Skeletal muscle tissue (tissue), 4 donors: ENCODE data around the gene FRZB. TPM values are rescaled to one million over a fixed set of nuclear protein-coding genes. Genes with fewer than 3 reads are reported as not detected.

Experiments
- H3K27ac ChIP-seq: one replicate; pipeline ENCODE4 v1.7.0; 2013; ENCODE audit warnings: mild to moderate bottlenecking, low read depth, low read length, inconsistent platforms
- H3K27me3 ChIP-seq, 3 donors: one replicate each; pipeline ENCODE4 v1.7.0; 2013; ENCODE audit warnings: low read length in 3 of 3; ENCODE audit not compliant: control insufficient read depth in 3 of 3, insufficient read depth in 3 of 3
- H3K36me3 ChIP-seq, 3 donors: one replicate each; pipeline ENCODE4 v1.7.0; 2013; ENCODE audit warnings: low read length in 3 of 3; ENCODE audit not compliant: control insufficient read depth in 3 of 3, insufficient read depth in 3 of 3
- H3K4me1 ChIP-seq, 3 donors: one replicate each; pipeline ENCODE4 v1.7.0; 2013; ENCODE audit warnings: low read length in 3 of 3, mild to moderate bottlenecking in 3 of 3; ENCODE audit not compliant: control insufficient read depth in 3 of 3, insufficient read depth in 3 of 3
- H3K4me3 ChIP-seq, 3 donors: one replicate each; pipeline ENCODE4 v1.7.0; 2013; ENCODE audit warnings: low read length in 3 of 3
- H3K9ac ChIP-seq, 3 donors: one replicate each; pipeline ENCODE4 v1.7.0; 2013; ENCODE audit warnings: low read length in 3 of 3, mild to moderate bottlenecking in 3 of 3, moderate library complexity in 2 of 3, low read depth in 1 of 3
- H3K9me3 ChIP-seq, 3 donors: one replicate each; pipeline ENCODE4 v1.7.0; 2013; ENCODE audit warnings: low read length in 3 of 3; ENCODE audit not compliant: control insufficient read depth in 3 of 3
- total RNA-seq: library from RNA; depleted of rRNA; stranded (reverse); fragments of >200 nt; gene quantifications from one replicate; pipeline ENCODE4 v1.2.3, GENCODE V29; 2014
- donor health status: Osteomylitis.

FRZB gene
- total RNA-seq = 6.8 TPM

- H3K4me3 ChIP-seq = peak within 1 kb of the TSS; percentile 63 to 85 (median 79)
- H3K9ac ChIP-seq = peak within 1 kb of the TSS; percentile 63 to 88 (median 66)
- H3K27me3 ChIP-seq = no peaks in the 10 kb centered on the region
- H3K36me3 ChIP-seq = no peaks in the 10 kb centered on the region
- H3K4me1 ChIP-seq = peaks cover 16 to 20% (median 17%) of the 10 kb centered on the region in 3 donors
- H3K27ac ChIP-seq = peak within 1 kb of the TSS; percentile 45
- no peaks in the 10 kb centered on the region for H3K9me3 ChIP-seq
Measured at GRCh38 chr2:182866461-182867406, at the start of gene FRZB. TSS of gene FRZB (minus strand) at chr2:182866637. CDS start at chr2:182866552, 85 bp downstream.

GRCh38 chr2:182915369-182916326 lies 49.2 kb upstream of the FRZB start:
- Histone ChIP-seq H3K27me3 (no peaks in the 10 kb centered on the region), H3K4me3 (peak overlapping the region in 2 of 3 donors; percentile 7 to 39), H3K9me3 (no peaks in the 10 kb centered on the region), H3K9ac (peak overlapping the region in 2 of 3 donors; percentile 41 to 71), H3K27ac (peak overlapping the region; percentile 85), H3K4me1 (peaks cover 13 to 27% (median 22%) of the 10 kb centered on the region in 3 donors), H3K36me3 (peaks cover 0 to 9% (median 3%) of the 10 kb centered on the region in 3 donors)

- Histone ChIP-seq H3K9me3 (no peaks in the 10 kb centered on the region), H3K27ac (peak overlapping the region; percentile 85), H3K4me1 (peaks cover 13 to 27% (median 22%) of the 10 kb centered on the region in 3 donors), H3K9ac (peak overlapping the region in 2 of 3 donors; percentile 17 to 71), H3K27me3 (no peaks in the 10 kb centered on the region), H3K4me3 (no peak overlapping the region), H3K36me3 (peaks cover 3 to 6% (median 4%) of the 10 kb centered on the region in 3 donors)
Measured at GRCh38 chr2:182914852-182915251, 48.4 kb upstream of the FRZB start.

- no peak overlapping the region for H3K27ac ChIP-seq
- no peak overlapping the region for H3K4me3 ChIP-seq
- no peaks in the 10 kb centered on the region for H3K27me3 ChIP-seq
- no peak overlapping the region for H3K9ac ChIP-seq
- no peaks in the 10 kb centered on the region for H3K9me3 ChIP-seq
- peaks cover 3 to 6% (median 4%) of the 10 kb centered on the region in 3 donors for H3K36me3 ChIP-seq
- peaks cover 13 to 27% (median 22%) of the 10 kb centered on the region in 3 donors for H3K4me1 ChIP-seq
Measured at GRCh38 chr2:182913064-182913463, 46.6 kb upstream of the FRZB start.

- Histone ChIP-seq H3K4me1 (peaks cover 9 to 29% (median 22%) of the 10 kb centered on the region in 3 donors), H3K27ac (no peak overlapping the region), H3K27me3 (no peaks in the 10 kb centered on the region), H3K9me3 (no peaks in the 10 kb centered on the region), H3K36me3 (peaks cover 3 to 6% (median 4%) of the 10 kb centered on the region in 3 donors), H3K9ac (no peak overlapping the region), H3K4me3 (no peak overlapping the region)
Measured at GRCh38 chr2:182912518-182912915, 46.1 kb upstream of the FRZB start.

- H3K4me1 ChIP-seq = peaks cover 9 to 32% (median 27%) of the 10 kb centered on the region in 3 donors
- H3K36me3 ChIP-seq = peaks cover 3 to 6% (median 4%) of the 10 kb centered on the region in 3 donors
- H3K27ac ChIP-seq = no peak overlapping the region
Measured at GRCh38 chr2:182911813-182912517, 45.5 kb upstream of the FRZB start.

GRCh38 chr2:182910965-182911364 lies 44.5 kb upstream of the FRZB start:
- Histone ChIP-seq H3K27me3 (no peaks in the 10 kb centered on the region), H3K9me3 (no peaks in the 10 kb centered on the region), H3K4me1 (peaks cover 7 to 27% (median 26%) of the 10 kb centered on the region in 3 donors), H3K27ac (no peak overlapping the region), H3K9ac (no peak overlapping the region), H3K4me3 (no peak overlapping the region), H3K36me3 (peaks cover 3 to 6% (median 4%) of the 10 kb centered on the region in 3 donors)

More at GRCh38 chr2:182911813-182912517, 45.5 kb upstream of the FRZB start:
- Histone ChIP-seq H3K9ac (no peak overlapping the region), H3K4me3 (no peak overlapping the region), H3K9me3 (no peaks in the 10 kb centered on the region), H3K27me3 (no peaks in the 10 kb centered on the region)

GRCh38 chr2:182907081-182907830 lies 40.8 kb upstream of the FRZB start:
- H3K9ac ChIP-seq = peak overlapping the region in 1 of 3 donors; percentile 62
- H3K4me1 ChIP-seq = peaks cover 0 to 7% (median 5%) of the 10 kb centered on the region in 3 donors
- H3K27me3 ChIP-seq = no peaks in the 10 kb centered on the region
- H3K36me3 ChIP-seq = peaks cover 0 to 4% (median 0%) of the 10 kb centered on the region in 3 donors
- peak overlapping the region; percentile 75 for H3K27ac ChIP-seq
- H3K9me3 ChIP-seq = no peaks in the 10 kb centered on the region
- H3K4me3 ChIP-seq = no peak overlapping the region
